HG03066 (cell line): ENCODE results near the gene CRIM1.
A peak's percentile ranks its signal among the peaks of the same experiment; 100 is the strongest.

Source experiments
- ATAC-seq: cut with Tn5 transposase; IDR thresholded peaks from one replicate; pipeline ENCODE4 v1.9.1; 2021; ENCODE audit warnings: low read depth; ENCODE audit not compliant: unreplicated experiment

CRIM1 gene

DNA sequence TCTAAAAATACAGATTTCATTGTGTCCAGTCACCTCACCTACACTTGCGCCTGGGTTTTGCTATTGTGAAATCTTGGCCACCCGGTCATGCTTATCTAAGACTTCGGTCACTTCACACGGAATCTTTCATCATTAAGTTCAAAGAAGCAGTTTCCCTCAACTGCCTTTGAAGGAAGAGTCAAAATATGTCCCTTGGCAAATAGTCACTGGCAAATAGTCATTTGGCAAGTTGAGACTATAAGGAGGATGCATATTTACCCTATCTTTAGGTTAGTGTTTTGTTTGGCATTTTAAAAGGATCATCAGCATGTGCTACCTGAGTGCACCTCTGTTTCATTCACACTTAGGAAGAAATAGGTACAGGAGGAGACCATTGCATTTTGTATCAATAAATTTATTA is 146.5 kb downstream of the CRIM1 start:
- ATAC-seq, result no peak

DNA sequence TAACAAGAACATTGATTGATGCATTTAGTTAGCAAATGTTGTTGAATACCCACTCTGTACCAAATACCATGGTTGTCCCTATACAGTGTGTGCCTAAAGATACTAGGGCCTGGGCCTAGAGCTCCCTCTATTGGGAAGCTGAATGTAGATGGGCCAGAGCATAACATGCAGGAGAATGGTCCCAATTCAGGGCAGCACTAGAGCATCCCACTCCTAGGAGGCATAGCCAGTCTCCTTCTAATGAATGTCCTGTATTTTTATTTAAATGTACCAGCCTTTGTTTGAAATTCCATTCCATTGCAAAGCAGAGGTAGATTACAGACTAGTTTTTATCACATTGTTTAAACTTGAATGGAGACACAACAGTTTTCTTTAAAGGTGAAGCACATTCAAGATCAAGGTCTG is 151.8 kb downstream of the CRIM1 start:
- ATAC-seq, result peak; percentile 85

DNA sequence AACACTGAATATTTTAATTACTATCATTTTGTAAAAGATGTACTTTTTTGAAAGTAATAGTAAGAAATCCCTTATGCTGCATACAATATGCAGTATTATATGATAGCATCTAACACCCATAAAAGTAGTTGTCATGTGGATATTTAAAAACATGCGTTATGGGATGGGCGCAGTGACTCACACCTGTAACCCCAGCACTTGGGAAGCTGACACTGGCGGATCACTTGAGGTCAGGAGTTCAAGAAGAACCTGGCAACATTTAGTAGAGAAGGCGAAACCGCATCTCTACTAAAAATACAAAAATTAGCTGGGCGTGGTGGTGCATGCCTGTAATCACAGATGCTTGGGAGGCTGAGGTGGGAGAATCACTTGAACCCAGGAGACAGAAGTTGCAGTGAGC is 153.5 kb downstream of the CRIM1 start:
- no peak for ATAC-seq

DNA sequence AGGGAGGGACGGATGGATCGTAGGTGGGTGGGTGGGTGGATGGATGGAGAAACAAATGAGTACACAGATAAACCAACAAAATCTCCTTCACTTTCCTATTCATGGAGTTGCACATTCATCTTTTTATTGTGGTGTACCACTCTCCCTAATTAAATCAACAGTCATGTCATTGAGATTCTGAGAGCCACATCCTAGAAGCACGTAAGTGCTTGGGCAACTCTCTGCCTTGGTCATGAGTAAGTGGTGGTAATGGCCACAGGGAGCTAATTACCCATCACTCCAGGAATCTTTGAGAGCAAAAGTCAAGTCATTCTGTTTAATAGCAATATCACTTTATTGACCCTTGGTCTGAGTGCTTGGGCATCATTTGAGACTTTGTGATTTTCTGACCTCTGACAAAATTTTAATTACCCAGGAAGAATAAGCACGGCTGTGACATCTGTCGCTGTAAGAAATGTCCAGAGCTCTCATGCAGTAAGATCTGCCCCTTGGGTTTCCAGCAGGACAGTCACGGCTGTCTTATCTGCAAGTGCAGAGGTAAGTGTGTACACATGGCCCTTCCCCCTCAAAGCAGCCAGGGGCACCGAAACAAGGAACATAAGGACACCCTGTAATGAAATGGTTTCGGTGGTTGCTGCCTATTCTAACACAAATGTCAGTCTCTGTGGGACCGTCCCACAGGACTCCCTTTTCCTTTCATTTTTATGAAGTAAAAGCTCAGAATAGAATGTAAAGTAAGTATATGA is 156.5 kb downstream of the CRIM1 start:
- ATAC-seq, result no peak

DNA sequence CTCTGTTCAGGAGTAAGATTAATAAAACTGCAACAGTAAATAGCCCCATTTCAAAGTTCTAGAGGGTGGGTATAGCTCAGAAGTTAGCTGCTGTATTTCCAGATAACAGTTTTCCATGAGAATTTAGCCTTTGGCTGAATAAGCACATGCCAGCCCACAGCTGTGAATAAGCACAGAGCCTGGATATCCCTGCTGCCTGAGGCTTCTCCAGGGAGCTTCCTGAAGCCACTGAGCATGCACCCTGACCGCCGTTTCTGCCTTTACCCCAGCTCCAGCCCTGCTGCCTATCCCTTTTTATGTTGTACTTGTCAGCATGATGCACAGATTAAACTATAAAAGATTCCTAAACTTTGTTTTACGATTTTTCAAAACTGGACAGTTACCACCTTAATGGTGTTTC is 157.1 kb downstream of the CRIM1 start:
- ATAC-seq, result no peak

DNA sequence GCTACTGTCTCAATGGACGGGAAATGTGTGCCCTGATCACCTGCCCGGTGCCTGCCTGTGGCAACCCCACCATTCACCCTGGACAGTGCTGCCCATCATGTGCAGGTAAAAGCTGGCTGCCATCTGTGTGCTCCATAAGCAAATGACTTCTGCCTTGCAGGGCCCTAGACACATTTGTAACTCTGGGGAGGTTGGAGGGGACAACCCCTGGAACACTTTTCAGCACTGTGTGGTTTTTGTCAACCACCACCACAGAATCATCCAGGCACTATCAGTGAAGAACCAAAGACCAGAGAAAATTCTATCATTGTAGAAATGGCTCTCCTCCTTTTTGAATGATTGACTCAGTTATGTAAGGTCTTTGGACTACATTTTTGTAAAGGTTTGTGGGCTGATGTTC is 158.1 kb downstream of the CRIM1 start:
- no peak for ATAC-seq

DNA sequence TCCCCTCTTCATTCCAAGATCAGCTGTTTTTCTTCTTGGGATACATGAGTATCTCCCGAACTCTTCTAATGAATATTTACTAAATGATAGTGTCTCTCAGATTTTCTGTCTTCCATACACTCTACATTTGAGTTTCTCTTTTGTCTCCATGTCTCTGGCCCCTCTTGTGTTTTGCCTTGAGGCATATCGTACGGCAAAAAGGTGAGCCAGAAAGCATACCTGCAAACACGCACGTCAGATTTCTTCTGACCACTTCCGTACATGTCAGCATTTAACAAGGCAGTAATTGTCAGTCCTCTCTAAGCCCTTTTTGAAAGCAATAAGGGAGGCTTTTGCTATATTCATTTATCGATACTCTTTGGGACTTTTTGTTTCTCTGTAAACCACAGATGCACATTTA is 160.0 kb downstream of the CRIM1 start:
- ATAC-seq, result no peak

DNA sequence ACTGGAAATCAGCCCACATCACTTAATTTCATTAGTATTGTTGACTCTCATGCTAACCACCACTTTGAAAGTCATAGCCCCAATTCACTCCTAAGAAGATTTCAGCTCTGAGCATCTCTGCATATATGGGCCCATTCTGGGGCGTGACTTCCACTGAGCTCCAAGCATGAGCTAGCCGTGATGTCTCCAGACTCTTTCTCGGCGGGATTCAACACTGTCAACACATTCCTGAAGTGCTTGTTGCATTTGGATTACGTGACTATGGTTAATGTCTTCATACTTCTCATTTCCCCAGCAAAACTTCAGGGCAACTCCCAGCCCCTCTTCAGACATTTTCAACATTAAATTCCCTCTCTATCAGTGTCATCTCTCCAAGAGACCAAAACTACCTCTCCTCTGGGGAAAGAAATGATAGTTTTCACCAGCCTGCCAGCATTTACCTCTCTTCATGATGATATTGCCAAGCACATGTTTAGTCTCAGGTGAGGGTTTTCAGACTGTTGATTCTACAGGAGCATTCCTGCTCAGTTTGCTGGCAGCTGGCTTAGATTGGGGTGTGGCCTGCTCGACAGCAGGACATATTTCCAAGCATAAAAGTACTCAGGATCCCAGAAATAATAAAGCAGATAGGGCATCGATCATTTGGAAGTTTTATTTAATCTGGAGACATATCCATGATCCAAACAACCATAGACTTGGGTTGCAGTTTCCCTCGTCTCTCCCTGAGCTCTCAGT is 160.7 kb downstream of the CRIM1 start:
- ATAC-seq, result no peak

DNA sequence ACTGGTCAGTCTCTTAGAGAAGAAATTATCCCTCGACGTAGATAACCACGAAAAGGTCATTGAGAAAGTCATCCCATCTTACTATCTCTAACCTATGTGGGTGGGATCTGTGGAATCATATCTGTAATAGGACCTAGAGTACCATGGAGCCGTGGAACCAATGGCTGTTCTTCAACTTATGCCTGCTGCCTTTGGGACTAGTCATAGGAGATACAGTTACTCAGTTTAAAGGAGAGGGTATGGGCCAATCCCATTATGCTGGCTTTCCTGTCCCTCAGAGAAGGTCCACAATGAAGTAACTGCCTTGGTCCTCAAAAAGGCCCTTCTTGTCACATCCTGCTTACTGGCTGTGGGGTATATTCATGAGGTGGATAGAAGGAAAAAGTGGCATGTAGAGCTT is 164.9 kb downstream of the CRIM1 start:
- ATAC-seq, result no peak

DNA sequence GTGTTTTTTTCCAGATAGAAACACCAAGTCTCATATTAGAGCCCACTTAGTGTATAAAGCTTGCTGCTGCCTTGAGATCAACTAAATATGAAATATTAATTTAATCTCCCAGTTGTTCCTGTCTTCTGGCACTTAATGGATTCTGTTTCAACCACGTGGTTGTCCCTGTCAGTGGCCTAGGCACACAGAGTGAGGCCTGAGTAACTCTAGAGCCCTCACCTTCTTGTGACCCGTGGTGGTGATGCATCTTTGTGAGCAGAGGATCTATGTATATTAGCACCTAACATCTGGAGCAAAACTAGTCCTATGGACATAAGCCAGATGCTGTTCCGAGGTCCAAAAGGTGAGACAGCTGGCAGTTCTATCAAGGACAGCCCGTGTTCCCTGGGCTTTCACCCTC is 167.6 kb downstream of the CRIM1 start:
- no peak for ATAC-seq

DNA sequence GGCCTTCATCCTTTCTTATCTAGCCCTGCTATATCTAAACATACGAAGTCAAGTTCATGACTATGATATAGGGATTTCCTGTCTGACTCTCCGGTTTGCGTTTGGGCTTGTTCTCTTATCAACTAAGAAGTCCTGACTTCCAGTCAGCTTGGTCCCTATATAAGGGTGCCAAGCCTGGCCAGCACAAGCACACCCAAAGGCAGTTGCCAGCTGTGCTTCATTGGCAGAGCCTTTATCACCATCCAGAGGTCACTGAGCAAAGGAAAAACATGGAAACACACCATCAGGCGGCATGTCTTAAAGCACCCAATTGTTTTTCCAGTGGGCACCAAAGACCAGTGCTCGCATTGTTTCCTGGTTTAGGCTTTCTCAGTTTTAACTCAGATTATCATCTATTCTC is 169.7 kb downstream of the CRIM1 start:
- ATAC-seq, result no peak

DNA sequence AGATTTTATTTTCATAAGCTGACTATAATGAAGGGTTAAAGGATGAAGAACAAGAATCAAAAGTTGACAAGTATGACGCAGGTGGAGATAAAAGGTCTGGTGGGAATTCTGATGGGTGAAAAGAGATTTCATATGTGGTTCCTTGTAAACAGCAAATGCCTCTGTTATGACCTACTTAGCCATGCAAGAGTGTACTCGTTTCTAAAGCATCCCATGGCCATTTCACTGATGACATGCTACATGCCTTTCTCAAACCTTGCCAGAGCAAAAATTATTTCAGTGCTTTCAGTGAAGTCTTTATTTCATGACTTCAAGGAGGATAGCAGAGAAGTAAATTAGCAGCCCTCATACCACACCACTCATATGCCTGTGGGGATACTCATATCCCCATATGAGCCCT is 170.6 kb downstream of the CRIM1 start:
- ATAC-seq, result no peak

DNA sequence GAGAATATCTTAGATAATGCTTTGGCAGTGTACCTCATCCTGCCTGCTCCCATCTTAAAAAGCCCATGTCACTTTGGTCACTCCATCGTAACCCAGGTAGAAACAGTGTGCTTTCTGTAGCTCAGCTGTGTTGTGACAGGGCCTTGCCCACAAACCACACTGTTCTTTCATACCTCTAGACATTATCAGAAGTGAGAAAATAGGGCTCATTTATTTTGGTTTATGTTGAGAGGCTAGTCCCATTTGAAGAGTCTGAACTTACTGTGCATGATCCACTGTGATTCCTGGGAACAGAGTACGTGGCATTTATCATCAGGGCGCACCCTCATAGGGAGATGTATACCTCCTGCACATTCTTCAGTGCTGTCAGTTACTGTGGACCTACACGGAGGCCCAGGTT is 172.7 kb downstream of the CRIM1 start:
- peak; percentile 77 for ATAC-seq

DNA sequence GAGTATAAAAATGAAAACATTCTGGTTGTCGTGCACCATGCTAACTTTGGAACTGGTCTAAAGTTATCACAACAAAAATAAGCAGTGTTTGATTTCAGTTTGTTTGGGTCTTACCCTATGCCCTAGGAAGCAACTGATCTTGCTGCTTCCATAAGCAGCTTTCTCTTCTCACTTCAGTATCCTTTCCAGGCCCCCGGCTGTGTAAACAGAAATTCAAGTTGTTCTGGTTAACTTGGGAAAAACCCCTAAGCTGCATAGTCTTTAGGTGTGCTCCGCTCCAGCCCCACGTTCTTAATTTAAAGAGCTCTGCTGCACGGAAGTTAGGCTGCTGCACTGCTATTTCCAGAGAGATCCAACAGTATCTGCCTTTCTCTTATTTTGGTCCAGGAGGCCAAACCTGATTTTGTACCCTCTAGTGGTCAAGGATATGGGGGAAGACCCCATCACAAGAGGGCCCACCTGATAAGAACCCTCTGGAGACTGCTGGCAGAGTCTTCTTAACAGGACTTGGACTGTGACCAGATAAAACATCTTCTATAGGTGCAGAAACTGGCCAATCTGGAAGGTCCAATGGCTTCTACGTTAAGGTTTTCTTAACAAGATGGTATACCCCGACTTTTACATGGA is 173.3 kb downstream of the CRIM1 start:
- ATAC-seq, result no peak

DNA sequence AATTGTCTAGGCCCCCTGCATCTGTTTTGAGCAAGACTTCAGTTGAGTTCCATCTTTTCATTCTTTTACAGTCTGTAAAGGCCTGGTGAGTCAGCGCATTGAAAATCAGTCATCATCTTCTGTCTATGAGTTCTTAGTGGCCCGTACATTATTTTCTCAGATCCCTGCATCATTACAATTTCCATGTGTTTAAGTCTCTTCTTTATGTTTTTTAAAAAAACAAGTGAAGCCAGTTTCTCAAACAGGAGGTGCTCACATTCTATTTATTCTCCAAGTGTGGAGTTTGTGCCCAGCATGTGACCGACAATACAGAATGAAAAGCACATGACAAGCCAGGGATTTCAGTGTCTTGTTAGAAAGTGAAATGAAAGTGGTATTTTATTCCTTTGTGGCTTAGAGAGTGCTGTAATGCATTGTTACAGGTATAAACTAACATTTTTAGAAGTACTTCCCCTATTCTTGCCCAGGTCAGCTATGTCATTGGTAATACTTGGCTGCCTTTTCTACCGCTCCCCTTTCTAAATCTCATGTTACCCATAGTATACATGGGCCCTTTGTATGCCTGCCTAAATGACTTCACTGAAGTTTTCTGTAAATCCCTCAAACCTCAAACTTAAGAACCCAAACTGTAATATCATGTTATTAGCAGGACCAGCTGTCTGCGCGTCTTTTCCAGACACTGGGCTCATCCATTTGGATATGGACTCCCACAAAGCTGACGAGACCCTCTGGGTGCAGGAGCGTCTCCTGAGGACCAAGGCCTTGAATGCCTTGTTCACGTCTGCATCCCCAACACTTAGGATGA is 174.8 kb downstream of the CRIM1 start:
- ATAC-seq, result peak; percentile 62

DNA sequence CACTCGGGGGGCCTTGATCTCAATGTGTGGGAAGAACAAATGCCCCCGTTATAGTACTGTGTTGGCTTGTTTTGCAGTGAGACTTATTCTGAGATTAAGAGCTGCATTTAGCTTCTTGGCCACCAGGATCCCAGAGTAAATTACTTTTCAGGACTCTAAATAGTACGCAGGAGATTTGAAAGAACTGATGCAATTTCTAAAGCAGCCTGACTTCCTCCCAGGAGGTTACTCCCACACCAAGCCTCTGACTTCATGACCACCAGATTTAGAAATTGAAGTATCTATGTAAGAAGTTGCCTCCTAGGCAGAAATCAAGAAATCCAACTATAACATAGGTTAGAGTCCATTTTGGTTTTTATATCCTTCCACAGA is 175.4 kb downstream of the CRIM1 start:
- ATAC-seq, result no peak

DNA sequence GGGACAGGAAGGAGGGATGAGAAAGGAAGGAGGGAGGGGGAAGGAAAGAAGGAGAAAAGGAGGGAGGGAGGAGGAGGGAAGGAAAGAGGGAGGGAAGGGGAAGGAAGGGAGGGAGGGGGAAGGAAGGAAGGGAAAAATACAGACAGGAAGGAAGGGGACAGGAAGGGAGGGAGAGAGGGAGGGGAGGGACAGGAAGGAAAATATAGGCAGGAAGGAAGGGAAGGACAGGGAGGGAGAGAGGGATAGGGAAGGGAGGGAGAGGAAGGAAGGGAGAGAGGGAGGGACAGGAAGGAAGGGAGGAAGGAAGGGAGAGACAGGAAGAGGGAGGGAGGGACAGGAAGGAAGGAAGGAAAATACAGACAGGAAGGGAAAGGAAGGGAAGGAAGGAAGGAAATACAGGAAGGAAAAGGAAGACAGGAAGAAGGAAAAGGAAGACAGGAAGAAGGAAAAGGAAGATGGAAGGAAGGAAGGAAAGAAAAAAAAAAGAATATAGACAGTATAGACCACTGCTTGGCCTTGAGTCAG is 178.8 kb downstream of the CRIM1 start:
- ATAC-seq, result no peak

DNA sequence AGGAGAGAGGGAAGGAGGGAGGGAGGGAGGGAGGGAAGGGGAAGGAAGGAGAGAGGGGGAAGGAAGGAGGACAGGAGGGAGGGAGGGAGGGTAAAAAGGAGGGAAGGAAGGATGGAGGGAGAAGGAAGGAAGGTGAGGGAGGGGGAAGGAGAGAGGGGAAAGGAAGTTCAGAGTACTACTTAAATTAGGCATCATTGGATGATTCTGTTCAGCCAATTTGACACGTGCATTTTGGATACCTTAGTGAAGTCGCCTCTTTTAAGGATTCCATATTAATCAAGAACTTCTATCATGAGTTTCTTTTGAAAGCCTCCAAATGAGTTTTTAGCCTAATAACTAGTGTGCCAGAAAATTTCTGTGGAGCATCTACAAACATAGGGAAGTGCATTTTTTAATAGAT is 179.5 kb downstream of the CRIM1 start:
- ATAC-seq, result no peak

DNA sequence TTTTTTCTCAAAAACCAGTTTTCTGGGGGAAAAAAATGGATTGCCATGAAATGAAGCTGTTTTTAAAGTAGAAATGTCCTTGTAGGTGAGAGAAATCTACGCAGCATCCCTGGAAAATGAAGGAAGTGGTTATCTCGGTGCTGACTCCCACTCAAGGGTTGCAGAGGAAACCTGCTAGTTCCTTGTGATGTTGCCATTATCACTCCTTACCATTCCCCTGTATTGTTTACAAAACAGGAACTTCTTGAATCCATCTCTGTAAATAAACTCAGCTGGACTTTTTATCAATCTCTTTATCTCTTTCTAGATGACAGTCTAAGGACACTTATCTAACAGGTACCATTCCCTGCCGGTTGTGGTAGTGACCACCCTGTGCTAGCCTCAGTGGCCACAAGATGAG is 181.2 kb downstream of the CRIM1 start:
- ATAC-seq, result no peak

DNA sequence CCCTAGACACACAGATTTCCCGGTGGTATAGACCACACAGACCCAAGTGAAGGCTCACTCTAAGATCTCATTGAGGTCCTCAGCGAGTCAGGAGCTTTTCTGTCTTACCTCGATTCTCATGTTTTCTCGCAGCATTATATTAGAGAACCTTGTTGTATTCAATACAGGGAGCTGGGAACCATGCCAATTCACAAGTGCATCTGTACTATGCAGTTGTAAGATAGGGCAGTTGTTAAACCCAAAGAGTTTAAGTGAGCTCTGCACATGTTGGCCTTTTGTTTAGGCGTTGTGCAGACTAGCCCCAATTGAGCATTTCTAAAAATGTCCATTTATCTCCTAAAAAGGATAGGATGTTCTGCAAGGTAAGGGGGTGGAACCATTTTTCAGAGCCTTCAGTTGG is 182.8 kb downstream of the CRIM1 start:
- no peak for ATAC-seq

DNA sequence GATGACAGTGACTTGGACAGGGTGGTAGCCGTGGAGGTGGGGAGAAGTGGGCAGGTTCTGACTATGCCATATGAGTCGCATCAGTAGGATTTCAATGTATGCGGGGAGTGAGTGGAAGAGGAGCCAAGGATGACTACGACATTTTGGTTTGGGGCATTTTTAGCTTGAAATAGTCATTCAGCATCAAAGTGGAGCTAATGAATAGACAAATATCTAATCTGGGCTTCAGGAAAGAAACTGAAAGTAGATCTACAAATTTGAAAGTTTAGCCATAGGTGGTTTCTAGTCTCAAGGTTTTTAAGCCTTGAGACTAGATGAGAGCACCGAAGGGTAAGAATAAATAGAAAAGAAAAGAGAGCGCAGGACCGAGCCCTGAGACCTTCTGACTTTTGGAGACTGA is 184.1 kb downstream of the CRIM1 start:
- peak; percentile 55 for ATAC-seq
